ENCODE results near the gene CYB5B.
"Not testable (repeated sequence)": the region's sequence is repeated elsewhere in the genome, so short reads cannot be mapped to it uniquely, and the experiment has no call there.

The CYB5B gene

GRCh38 chr16:69410219-69410990 lies 14.0 kb upstream of the CYB5B start:
- DNase-seq: no peak

DNA sequence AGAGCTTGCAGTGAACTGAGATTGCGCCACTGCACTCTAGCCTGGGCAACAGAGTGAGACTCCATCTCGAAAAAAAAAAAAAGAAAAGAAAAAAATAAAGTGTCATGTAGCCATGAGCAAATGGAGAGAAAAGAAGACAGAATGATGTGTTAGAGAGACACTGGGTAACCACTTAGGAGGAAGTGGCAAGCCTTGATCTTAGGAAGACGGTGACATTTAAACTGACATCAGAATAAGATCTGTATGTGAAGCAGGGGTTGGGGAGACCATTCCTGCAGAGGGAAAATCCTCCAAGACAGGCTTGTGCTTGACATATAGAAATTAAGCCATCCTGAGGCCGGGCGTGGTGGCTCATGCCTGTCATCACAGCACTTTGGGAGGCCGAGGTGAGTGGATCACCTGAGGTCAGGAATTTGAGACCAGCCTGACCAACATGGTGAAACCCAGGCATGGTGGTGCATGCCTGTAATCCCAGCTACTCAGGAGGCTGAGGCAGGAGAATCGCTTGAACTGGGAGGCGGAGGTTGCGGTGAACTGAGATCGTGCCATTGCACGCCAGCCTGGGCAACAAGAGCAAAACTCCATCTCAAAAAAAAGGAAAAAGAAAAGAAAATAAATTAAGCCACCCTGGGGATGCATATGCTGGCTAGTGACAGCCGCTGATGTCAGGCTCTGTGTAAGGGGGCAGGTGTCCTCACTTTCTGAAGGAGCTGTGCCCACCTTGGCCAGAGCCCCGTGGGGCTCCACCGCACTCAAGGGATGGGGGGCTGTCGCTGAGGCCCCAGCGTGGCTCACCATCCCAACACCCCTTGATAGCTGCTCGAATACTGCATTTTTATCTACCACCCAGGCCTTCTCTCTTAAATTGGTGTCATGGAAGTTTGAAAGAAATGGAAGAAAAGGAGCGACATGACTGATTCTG lies 13.1 kb upstream of the CYB5B start:
- DNase-seq: no peak

- no peak for DNase-seq
Observed at GRCh38 chr16:69412287-69412686, 12.1 kb upstream of the CYB5B start.

DNA sequence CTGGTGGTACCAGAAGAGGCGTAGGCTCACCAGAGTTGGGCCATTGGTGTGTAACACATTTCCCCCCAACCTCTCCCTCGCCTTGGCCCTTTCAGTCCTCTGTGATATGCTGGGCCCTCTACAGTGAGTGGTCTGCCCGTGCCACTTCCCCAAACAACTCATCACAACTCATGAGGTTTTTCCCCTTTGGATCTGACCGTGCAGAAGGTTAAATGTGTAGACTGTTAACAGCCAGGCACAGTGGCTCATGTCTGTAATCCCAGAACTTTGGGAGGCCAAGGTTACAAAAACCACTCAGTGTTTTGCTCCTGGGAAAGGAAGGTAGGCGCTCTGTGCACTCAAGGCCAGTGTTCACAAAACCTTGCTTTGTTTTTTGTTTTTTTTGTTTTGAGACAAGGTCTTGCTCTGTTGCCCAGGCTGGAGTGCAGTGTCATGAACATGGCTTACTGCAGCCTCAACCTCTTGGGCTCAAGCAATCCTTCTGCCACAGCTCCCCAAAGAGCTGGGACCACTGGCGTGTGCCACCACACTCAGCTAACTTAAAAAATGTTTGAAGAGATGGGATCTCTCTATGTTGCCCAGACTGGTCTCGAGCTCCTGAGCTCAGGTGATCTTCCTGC lies 11.3 kb upstream of the CYB5B start:
- DNase-seq: no peak

- DNase-seq: no peak
Observed at GRCh38 chr16:69417520-69418199, 6.8 kb upstream of the CYB5B start.

GRCh38 chr16:69419956-69420355 lies 4.5 kb upstream of the CYB5B start:
- DNase-seq: no peak

- DNase-seq: no peak
Observed at GRCh38 chr16:69423189-69423588, 1.2 kb upstream of the CYB5B start.

DNA sequence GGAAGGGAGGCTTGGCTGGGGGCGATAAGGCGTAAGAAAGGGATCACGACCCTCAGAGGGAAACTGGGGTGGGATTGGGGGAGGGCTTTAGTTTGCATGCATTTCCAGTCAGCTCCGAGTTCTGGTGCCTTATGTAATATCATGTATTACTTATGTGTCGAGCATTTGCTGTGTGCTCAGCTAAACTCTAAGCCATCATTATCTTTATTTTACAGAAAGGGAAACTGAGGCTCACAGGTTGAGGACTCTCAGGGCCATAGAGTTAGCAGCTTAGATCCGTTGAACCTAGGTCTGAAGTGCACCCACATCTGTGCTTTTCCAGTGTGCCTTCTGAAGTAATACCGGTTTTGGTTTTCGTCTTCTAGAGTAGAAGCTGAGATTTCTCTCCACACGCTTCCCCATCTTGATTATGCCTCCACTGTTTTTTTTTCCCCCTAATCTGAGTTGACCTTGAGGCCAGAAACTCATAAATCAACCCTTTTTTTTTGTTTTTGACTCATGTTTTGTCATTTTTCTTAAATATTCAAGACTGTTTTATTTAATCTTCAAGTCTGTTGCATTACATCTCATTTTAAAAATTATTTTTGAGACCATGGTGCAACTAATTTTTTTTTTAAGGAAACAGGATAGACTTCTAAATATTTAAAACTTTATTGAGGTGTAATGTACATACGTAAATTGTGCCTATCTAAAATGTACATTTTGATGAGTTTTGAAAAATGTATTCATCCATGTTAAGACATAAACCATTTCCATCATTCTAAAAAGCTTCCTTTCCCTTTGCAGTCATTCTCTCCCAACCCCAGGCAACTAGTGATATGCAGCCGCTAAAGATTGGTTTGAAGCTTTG lies 741 bp downstream of the CYB5B start:
- DNase-seq: no peak

- DNase-seq: no peak
Observed at GRCh38 chr16:69428652-69429051, 4.2 kb downstream of the CYB5B start.

DNA sequence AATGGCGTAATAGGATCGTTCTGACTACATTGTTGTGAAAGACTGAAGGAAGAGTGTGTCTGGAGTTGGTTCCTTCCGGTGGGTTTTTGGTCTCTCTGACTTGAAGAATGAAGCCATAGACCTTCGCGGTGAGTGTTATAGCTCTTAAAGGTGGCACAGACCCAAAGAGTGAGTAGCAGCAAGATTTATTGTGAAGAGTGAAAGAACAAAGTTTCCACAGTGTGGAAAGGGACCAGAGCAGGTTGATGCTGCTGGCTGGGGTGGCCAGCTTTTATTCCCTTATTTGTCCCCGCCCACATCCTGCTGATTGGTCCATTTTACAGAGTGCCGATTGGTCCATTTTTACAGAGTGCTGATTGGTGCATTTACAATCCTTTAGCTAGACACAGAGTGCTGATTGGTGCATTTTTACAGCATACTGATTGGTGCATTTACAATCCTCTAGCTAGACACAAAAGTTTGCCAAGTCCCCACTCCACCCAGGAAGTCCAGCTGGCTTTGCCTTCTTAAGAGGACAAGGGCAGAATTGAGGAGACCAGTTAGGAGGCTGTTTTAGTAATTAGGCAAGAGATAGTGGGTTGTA lies 4.7 kb downstream of the CYB5B start:
- not testable (repeated sequence) for DNase-seq

- DNase-seq: no peak
Observed at GRCh38 chr16:69431948-69432468, 7.6 kb downstream of the CYB5B start.

DNA sequence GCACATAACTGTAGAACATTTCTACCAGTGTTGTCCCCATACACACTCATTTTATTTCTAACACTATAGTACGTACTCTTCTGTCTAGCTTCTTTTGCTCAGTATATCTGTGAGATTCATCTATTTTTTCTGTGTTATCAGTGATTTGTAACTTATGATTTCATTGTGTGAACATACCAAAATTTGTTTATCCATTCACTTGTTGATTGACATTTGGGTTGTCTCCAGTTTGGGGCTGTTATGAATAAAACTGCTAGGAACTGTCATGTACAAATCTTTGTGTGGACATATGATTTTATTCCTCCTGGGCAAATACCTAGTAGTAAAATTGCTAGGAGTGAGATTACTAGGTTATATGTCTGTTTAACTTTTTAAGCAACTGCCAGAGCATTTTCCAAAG lies 9.6 kb downstream of the CYB5B start:
- no peak for DNase-seq

GRCh38 chr16:69435977-69436820 lies 11.8 kb downstream of the CYB5B start:
- no peak for DNase-seq

DNA sequence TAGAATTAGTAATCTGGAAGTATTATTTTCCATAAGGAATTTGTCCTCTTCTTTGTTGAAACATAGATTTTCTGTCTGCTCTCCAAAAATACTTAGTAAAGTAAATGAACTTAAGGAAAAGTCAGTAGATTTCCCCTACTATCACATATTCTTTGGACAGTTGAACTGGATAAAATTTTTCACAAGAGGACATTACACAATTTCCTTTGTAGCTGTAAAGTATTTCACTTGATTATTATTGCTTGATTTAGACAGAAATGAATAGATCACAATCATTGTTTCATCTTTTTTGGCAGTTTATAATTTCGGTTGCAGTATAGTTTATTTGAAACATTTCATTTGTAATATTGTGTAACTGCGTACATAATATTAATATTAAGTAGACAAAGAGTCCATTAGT lies 12.5 kb downstream of the CYB5B start:
- DNase-seq: no peak

GRCh38 chr16:69438465-69438864 lies 14.0 kb downstream of the CYB5B start:
- no peak for DNase-seq

- DNase-seq: no peak
Observed at GRCh38 chr16:69440250-69440649, 15.8 kb downstream of the CYB5B start.

DNA sequence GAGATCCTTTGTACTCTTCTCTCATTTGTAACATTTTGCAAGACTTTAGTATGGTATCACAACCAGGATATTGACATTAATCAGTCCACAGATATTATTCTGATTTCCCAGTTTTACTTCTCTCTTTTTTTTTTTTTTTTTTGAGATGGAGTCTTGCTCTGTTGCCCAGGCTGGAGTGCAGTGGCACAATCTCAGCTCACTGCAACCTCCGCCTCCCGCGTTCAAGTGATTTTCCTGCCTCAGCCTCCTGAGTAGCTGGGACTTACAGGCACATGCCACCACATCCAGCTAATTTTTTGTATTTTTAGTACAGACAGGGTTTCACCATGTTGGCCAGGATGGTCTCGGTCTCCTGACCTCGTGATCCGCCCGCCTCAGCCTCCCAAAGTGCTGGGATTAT lies 16.6 kb downstream of the CYB5B start:
- not testable (repeated sequence) for DNase-seq

- no peak for DNase-seq
Observed at GRCh38 chr16:69443927-69444631, 19.7 kb downstream of the CYB5B start.

GRCh38 chr16:69444873-69445517 lies 20.6 kb downstream of the CYB5B start:
- DNase-seq: no peak

Data from stimulated activated CD4-positive, alpha-beta T cell treated with anti-CD3 and anti-CD28 coated beads, Interleukin-1b, Interleukin-23, amount 100 ng/mL, for 48 hours (primary cell).